OCI-LY1 (cell line): ENCODE data around the gene FAM111A.

Experiments
- H2AFZ ChIP-seq: fragments of 200-600 bp; sonication (generic), shearing (Covaris generic); 2 replicates; pipeline ENCODE4 v1.6.0; 2014; ENCODE audit warnings: antibody characterized with exemption, mild to moderate bottlenecking, low read length
- H3F3A ChIP-seq: fragments of 200-600 bp; sonication (generic), shearing (Covaris generic); 2 replicates; pipeline ENCODE4 v1.6.0; 2014; ENCODE audit warnings: mild to moderate bottlenecking, antibody characterized with exemption, low read length, moderate library complexity; ENCODE audit not compliant: insufficient read depth
- H3K27ac ChIP-seq: fragments of 200-600 bp; sonication (generic); 2 replicates; pipeline ENCODE4 v1.5.1; 2014; ENCODE audit warnings: low read length, mixed run types, mild to moderate bottlenecking, low read depth; ENCODE audit not compliant: poor library complexity, severe bottlenecking
- H3K27me3 ChIP-seq: fragments of 200-600 bp; sonication (generic); 2 replicates; pipeline ENCODE4 v1.6.0; 2014; ENCODE audit warnings: antibody characterized with exemption, mild to moderate bottlenecking, low read length, moderate library complexity; ENCODE audit not compliant: insufficient read depth
- H3K36me3 ChIP-seq: fragments of 200-600 bp; sonication (generic); 2 replicates; pipeline ENCODE4 v1.6.1; 2014; ENCODE audit warnings: mild to moderate bottlenecking, antibody characterized with exemption, low read length, moderate library complexity, mixed read lengths; ENCODE audit not compliant: insufficient read depth
- H3K4me1 ChIP-seq: fragments of 200-600 bp; sonication (generic); 2 replicates; pipeline ENCODE4 v1.5.1; 2014; ENCODE audit warnings: mild to moderate bottlenecking, low read length, moderate library complexity; ENCODE audit not compliant: insufficient read depth, severe bottlenecking
- H3K4me2 ChIP-seq: fragments of 200-600 bp; sonication (generic), shearing (Covaris generic); 2 replicates; pipeline ENCODE4 v1.6.1; 2014; ENCODE audit warnings: low read length
- H3K4me3 ChIP-seq: fragments of 200-600 bp; sonication (generic); 2 replicates; pipeline ENCODE4 v1.5.1; 2014; ENCODE audit warnings: low read length, low read depth, mild to moderate bottlenecking, mixed read lengths; ENCODE audit not compliant: poor library complexity, severe bottlenecking
- H3K79me2 ChIP-seq: fragments of 200-600 bp; shearing (Covaris generic); 2 replicates; pipeline ENCODE4 v1.6.1; 2016; ENCODE audit warnings: mixed run types, low read length, mixed read lengths; ENCODE audit not compliant: insufficient read depth
- H3K9ac ChIP-seq: fragments of 200-600 bp; sonication (generic), shearing (Covaris generic); 2 replicates; pipeline ENCODE4 v1.6.1; 2014; ENCODE audit warnings: mild to moderate bottlenecking, low read length, mixed read lengths
- H3K9me2 ChIP-seq: fragments of 200-600 bp; sonication (generic), shearing (Covaris generic); 2 replicates; pipeline ENCODE4 v1.6.1; 2014; ENCODE audit warnings: low read depth, mild to moderate bottlenecking, low read length, mixed read lengths
- H3K9me3 ChIP-seq: fragments of 200-600 bp; shearing (Covaris generic); 2 replicates; pipeline ENCODE4 v1.6.1; 2014; ENCODE audit warnings: low read length, mixed read lengths
- H4K20me1 ChIP-seq: fragments of 200-600 bp; sonication (generic), shearing (Covaris generic); 2 replicates; pipeline ENCODE4 v1.6.0; 2016; ENCODE audit warnings: mild to moderate bottlenecking, low read length; ENCODE audit not compliant: insufficient read depth
- EZH2 ChIP-seq: fragments of 200-600 bp; sonication (generic), shearing (Covaris generic); IDR thresholded peaks from 2 replicates; pipeline ENCODE4 v1.8.0; 2017; ENCODE audit warnings: borderline replicate concordance, mixed run types, mild to moderate bottlenecking, antibody characterized with exemption, low read length, moderate library complexity, mixed read lengths
- TF ChIP-seq, protein P1 (sequence below): fragments of 200-600 bp; sonication (generic), shearing (Covaris generic); IDR thresholded peaks from 2 replicates; pipeline ENCODE4 v1.5.1; 2017; ENCODE audit warnings: mild to moderate bottlenecking, antibody characterized with exemption, low read length, moderate library complexity, mixed read lengths

Gene FAM111A

DNA sequence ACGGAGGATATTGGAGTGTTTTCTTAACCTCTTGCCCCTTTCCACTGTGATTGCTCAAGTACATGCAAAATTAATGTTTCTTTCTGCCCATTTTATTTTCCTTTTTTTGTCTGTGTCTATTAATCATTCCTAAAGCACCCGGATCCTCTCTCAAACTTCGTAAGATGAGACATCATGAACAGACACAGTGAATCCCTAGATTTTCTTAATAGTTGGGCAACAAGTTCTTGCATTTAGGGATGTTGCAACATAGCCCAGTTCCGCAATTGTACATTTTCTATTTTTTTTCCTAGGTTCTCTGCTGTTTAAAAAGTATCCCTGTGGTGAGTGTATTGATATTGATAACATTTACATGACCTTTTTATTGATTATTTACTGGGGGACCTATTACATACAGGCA, 2.9 kb downstream of the FAM111A start:
- no peaks in the 10 kb centered on the region for H3F3A ChIP-seq
- peak overlapping the region; percentile 94 for H3K9ac ChIP-seq
- H3K79me2 ChIP-seq, result peaks cover 21% of the 10 kb centered on the region
- H4K20me1 ChIP-seq, result no peaks in the 10 kb centered on the region
- H2AFZ ChIP-seq, result no peak overlapping the region
- peak overlapping the region; percentile 85 for H3K27ac ChIP-seq
- no peaks in the 10 kb centered on the region for H3K9me2 ChIP-seq
- H3K4me1 ChIP-seq, result peaks cover 61% of the 10 kb centered on the region
- no peaks in the 10 kb centered on the region for H3K9me3 ChIP-seq
- no peaks in the 10 kb centered on the region for H3K27me3 ChIP-seq
- TF ChIP-seq EZH2, result no peak
- TF ChIP-seq, protein P1, sequence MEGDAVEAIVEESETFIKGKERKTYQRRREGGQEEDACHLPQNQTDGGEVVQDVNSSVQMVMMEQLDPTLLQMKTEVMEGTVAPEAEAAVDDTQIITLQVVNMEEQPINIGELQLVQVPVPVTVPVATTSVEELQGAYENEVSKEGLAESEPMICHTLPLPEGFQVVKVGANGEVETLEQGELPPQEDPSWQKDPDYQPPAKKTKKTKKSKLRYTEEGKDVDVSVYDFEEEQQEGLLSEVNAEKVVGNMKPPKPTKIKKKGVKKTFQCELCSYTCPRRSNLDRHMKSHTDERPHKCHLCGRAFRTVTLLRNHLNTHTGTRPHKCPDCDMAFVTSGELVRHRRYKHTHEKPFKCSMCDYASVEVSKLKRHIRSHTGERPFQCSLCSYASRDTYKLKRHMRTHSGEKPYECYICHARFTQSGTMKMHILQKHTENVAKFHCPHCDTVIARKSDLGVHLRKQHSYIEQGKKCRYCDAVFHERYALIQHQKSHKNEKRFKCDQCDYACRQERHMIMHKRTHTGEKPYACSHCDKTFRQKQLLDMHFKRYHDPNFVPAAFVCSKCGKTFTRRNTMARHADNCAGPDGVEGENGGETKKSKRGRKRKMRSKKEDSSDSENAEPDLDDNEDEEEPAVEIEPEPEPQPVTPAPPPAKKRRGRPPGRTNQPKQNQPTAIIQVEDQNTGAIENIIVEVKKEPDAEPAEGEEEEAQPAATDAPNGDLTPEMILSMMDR, result no peak
- H3K4me2 ChIP-seq, result peak overlapping the region; percentile 70
- H3K4me3 ChIP-seq, result peak overlapping the region; percentile 67
- peaks cover 44% of the 10 kb centered on the region for H3K36me3 ChIP-seq

DNA sequence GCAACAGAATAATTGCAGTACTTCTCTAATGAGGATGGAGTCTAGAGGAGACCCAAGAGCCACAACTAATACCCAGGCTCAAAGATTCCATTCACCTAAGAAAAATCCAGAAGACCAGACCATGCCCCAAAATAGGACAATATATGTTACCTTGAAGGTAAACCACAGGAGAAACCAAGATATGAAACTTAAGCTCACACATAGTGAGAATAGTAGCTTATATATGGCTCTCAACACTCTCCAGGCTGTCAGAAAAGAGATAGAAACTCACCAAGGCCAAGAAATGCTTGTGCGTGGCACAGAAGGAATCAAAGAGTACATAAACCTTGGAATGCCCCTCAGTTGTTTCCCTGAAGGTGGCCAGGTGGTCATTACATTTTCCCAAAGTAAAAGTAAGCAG, 9.1 kb downstream of the FAM111A start:
- H3K4me1 ChIP-seq, result peaks cover 17% of the 10 kb centered on the region
- H3K79me2 ChIP-seq, result peaks cover 5% of the 10 kb centered on the region; the same call in 1 of the 2 replicates
- H3K9me2 ChIP-seq, result no peaks in the 10 kb centered on the region
- H3K36me3 ChIP-seq, result peaks cover 71% of the 10 kb centered on the region
- H3K9ac ChIP-seq, result no peak overlapping the region
- no peaks in the 10 kb centered on the region for H3K9me3 ChIP-seq
- no peaks in the 10 kb centered on the region for H4K20me1 ChIP-seq
- no peak overlapping the region for H3K27ac ChIP-seq
- no peak overlapping the region for H3K4me2 ChIP-seq
- H3K4me3 ChIP-seq, result no peak overlapping the region
- H3F3A ChIP-seq, result no peaks in the 10 kb centered on the region
- no peak overlapping the region for H2AFZ ChIP-seq
- no peak for TF ChIP-seq EZH2
- TF ChIP-seq, protein P1, result no peak
- no peaks in the 10 kb centered on the region for H3K27me3 ChIP-seq

DNA sequence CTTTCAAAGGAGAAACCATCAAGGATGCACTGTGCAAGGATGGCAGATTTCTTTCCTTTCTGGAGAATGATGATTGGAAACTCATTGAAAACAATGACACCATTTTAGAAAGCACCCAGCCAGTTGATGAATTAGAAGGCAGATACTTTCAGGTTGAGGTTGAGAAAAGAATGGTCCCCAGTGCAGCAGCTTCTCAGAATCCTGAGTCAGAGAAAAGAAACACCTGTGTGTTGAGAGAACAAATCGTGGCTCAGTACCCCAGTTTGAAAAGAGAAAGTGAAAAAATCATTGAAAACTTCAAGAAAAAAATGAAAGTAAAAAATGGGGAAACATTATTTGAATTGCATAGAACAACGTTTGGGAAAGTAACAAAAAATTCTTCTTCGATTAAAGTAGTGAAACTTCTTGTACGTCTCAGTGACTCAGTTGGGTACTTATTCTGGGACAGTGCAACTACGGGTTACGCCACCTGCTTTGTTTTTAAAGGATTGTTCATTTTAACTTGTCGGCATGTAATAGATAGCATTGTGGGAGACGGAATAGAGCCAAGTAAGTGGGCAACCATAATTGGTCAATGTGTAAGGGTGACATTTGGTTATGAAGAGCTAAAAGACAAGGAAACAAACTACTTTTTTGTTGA, 9.8 kb downstream of the FAM111A start:
- no peak overlapping the region for H3K4me2 ChIP-seq
- H3K4me1 ChIP-seq, result peaks cover 10% of the 10 kb centered on the region
- no peak for TF ChIP-seq EZH2
- TF ChIP-seq, protein P1, result no peak

More for the DNA sequence above, 9.8 kb downstream of the FAM111A start:
- Histone ChIP-seq H3K9me3 (no peaks in the 10 kb centered on the region), H3K36me3 (peaks cover 64% of the 10 kb centered on the region), H3K27ac (no peak overlapping the region), H3K79me2 (peaks cover 4% of the 10 kb centered on the region; the same call in 1 of the 2 replicates), H3K9ac (no peak overlapping the region), H3K9me2 (no peaks in the 10 kb centered on the region), H3K4me3 (no peak overlapping the region), H3F3A (no peaks in the 10 kb centered on the region), H2AFZ (no peak overlapping the region), H4K20me1 (no peaks in the 10 kb centered on the region), H3K27me3 (no peaks in the 10 kb centered on the region)
